SKM-1 (cell line): ENCODE data around the gene ARMH4.
A peak's percentile ranks its signal among the peaks of the same experiment; 100 is the strongest.
"Not testable (repeated sequence)": the region's sequence is repeated elsewhere in the genome, so short reads cannot be mapped to it uniquely, and the experiment has no call there.

Experiments
- DNase-seq: peaks from one replicate; lab custom pipeline; 2025; ENCODE audit not compliant: unreplicated experiment; lab: John Stamatoyannopoulos, UW

ARMH4 gene

GRCh38 chr14:58149196-58149595 lies 2.8 kb downstream of the ARMH4 start:
- no peak for DNase-seq

GRCh38 chr14:58146399-58146798 lies 5.6 kb downstream of the ARMH4 start:
- no peak for DNase-seq

GRCh38 chr14:58145936-58146335 lies 6.1 kb downstream of the ARMH4 start:
- no peak for DNase-seq

DNA sequence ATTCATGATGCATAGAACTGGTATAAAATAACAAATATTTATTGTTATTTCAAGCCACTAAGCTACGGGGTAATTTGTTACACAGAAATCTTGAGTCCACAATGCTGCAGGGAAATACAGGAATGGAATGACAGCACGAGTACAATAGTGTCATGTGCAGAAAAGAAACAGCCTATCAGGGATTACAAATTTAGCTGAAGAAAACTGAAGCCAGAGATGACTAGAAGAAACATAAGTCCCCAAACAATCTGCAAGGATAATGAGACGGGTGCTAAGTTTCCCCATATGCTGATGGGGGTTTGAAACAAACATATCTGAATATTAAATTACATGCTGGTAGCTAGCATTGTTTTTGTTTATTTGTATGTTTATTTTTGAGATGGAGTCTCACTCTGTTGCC lies 8.9 kb downstream of the ARMH4 start:
- no peak for DNase-seq

DNA sequence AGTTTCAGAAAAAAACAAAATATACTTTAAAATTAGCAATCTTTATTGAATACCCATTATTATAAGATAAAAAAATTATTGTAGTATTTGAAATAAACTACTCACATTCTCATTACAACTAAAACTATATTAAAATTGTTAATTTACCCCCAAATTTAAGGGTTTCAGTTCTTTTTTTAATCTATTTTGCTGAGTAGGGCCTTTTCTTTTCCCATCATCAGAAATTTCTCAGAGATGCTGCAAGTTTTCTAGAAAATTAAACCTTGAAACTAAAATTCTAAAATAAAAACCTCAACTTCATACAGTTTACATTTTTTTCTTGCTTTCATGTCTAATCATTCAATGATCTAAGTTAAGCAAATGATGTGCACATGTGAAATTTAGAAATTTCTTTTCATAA lies 10.1 kb downstream of the ARMH4 start:
- no peak for DNase-seq

DNA sequence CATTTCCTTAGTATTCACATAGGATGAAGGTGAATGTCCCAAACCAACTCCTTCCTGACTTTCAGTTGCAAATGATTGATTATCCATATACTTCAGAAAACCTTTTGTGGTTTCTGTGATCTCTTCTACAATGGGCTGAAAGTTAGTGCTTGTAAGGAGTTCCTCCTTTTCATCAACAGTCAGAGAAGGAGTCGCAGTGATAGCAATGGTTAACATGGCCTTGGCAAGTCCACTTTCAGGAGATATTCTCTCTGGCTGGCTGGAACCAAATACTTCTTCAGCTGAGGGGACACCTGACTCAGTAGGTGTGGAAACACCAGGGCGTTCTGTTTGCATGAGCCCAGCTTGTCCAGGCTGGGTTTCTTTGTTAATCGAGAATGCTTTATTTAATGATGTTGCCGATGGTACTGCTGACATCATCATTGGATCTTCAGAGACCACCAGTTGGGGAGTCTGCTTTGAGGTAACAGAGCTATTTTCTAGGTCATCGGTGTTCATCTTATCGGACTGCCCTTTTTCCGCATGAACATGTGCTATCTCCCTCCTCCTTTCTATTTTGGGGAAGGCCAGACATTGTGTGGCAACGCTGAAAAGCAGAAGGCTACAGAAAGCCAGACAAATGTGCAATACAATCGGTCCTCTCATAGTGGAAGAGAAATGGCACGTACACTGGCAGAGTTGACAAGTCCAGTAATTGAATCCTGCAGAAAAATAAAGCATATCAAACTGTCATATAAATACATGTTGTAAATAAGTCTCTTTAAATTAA lies 13.1 kb downstream of the ARMH4 start:
- no peak for DNase-seq

DNA sequence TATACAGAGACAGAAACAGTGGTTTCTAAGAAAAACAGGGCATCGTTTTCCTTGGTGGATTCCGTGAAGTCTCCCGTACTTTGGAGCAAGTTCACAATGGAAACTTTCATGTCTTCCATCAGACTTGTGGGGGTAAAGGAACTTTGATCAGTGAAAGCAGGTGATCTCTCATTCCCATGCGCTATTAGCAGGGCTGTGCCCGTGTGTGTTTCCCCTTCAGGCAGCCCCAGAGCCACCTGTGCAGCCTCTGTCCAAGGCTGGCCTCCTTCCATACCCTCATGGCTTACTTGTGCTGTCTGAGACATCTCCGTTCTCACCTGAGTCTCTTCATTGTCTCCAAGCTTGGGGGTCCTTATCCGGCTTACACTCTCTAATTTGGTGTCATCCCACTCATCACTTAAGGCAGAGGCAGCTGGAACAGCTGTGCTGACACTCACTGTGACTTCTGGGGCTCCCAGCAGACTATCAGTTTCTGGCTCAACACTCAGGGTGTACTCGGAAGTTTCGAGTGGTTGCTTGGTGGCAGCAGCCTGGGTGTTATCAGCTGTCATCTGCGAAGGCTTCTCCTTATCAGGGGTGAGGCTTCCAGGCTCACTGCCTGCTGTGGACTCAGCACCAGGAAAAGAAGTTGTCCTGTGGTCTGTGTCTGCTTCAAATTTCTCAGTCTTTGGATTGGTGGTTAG lies 13.8 kb downstream of the ARMH4 start:
- DNase-seq = no peak

DNA sequence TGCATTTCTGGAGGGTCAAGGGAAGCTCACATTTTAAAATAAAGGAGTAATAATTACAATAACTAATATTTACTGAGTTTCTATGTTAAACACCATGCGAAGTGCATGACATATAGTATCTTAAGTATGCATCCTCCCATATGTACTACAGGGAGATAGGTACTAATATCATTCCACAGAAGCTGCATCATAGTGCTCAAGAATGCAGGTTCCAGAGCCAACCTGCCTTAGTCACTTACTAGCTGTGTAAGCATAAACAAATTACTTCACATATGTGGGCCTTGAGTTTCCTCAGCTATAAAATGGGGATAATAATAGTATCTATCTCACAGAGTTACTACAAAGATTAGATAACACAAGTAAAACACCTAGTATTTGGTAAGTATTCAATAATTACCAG lies 18.3 kb downstream of the ARMH4 start:
- DNase-seq = no peak

- DNase-seq = no peak
These were observed 20.6 kb downstream of the ARMH4 start for GRCh38 chr14:58131386-58131785.

GRCh38 chr14:58130116-58130782 lies 21.8 kb downstream of the ARMH4 start:
- DNase-seq = no peak

- DNase-seq = no peak
These were observed 22.8 kb downstream of the ARMH4 start for GRCh38 chr14:58129208-58129607.

DNA sequence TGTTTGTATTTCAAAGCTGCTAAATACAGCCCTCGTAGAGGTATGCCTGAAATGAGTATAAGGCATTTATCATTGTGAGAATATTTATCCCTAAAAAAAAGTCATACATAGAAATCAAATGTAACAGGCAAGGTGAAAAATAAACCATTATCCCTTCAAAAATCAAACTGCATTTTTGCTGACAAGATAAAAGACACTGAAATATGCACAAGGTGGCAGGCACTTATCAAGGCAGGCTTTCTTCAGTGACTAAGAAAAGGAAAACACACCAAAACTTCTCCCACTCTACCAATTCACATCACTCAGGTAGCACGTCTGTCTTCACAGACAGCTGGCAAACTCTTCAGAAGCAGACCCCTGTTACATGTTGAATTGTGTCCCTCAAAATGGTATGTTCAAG lies 23.6 kb downstream of the ARMH4 start:
- no peak for DNase-seq

DNA sequence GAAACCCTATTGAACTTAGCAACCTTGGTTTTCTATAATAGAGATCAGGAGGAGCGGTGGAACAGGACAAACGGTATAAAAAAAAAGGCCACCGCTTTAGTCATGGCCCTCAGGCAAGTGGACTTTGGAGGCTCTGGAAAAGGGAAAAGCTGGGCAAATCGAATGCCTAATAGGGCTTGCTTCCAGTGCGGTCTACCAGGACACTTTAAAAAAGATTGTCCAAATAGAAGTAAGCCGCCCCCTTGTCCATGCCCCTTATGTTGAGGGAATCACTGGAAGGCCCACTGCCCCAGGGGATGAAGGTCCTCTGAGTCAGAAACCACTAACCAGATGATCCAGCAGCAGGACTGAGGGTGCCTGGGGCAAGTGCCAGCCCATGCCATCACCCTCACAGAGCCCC lies 29.5 kb downstream of the ARMH4 start:
- not testable (repeated sequence) for DNase-seq

DNA sequence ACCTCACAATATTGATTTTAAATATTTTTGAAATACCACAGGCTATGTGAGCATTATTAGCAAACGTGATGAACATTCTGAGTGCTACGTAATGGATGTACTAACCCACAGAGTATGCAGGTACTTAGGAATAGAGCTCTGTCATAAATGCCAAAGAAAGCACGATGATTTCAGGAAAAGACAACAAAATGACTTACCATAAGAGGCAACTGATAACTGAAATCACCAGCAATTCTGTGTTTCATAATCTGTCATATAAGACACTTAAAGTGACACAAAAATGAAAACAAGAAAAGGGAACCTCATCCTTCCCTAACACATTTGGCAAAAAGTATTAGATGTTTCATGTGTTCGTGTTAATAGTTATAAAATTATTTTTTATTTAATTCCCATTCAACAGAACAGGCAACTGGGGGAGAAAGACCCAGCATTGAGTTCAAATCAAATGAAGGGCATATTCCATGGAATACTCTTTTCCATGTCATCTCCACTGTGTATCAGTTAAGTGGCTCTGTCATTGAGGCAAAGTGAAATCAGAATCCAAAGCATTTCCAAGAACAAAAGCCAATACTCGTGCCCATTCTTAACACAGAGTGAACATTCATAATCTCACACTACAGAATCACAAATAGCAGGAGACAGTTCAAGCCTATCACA lies 30.4 kb downstream of the ARMH4 start:
- DNase-seq = no peak

GRCh38 chr14:58119381-58119780 lies 32.6 kb downstream of the ARMH4 start:
- no peak for DNase-seq

GRCh38 chr14:58118097-58118815 lies 33.8 kb downstream of the ARMH4 start:
- DNase-seq = no peak

DNA sequence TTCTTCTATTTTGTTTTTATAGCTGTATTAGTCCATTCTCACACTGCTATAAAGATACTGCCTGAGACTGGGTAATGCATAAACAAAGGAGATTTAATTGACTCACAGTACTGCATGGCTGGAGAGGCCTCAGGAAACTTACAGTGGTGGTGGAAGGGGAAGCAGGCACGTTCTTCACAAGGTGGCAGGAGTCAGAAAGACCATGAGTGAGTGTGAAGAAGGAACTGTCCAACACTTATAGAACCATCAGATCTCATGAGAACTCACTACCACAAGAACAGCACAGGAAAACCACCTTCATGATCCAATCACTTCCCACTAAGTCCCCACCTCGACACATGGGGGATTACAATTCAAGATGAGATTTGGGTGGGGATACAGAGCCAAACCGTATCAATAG lies 42.3 kb downstream of the ARMH4 start:
- no peak for DNase-seq

- DNase-seq = no peak
These were observed 43.3 kb downstream of the ARMH4 start for GRCh38 chr14:58108717-58109116.

DNA sequence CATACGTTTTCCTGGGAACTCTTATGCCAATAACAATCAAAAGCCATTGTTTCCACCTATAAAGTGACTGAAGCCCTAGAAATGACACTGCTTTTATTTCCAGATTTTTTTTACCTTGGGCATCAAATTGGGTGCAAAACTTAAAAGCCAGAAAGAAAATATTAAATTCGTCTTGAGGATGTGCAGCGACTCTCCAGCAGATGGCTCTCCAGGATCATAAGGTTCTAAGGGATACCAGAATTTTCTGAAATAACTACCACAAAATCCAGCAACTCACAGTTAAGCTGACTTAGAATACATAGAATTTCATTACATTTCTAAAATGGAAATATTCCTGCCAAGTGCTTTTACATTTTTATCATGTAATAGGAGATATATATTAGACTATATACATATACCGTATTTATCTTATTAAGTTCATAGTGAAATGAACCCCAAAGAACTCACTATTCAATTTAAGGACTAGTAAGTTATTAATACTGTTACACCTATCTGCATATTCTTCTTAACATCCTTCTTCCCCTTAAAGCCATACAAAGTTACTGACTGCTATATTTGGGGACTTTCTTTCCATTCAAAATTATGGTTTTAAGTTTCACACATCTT lies 44.0 kb downstream of the ARMH4 start:
- DNase-seq = peak; percentile 19

- no peak for DNase-seq
These were observed 45.0 kb downstream of the ARMH4 start for GRCh38 chr14:58107041-58107440.

- no peak for DNase-seq
These were observed 45.6 kb downstream of the ARMH4 start for GRCh38 chr14:58106446-58106845.
